H1 (cell line): ENCODE data around the gene FHIP1B. TPM values are rescaled to one million over a fixed set of nuclear protein-coding genes. Genes with fewer than 3 reads are reported as not detected.

ENCODE experiments used
- CTCF ChIA-PET: fragments of 300-600 bp; sonication (Branson Sonifier 250); formaldehyde crosslinking; loops from one replicate; lab custom pipeline; 2021; ENCODE audit not compliant: partially characterized antibody; lab: Charles Lee
- POLR2A ChIA-PET: fragments of 300-600 bp; sonication (Branson Sonifier 250); formaldehyde crosslinking; loops from one replicate; lab custom pipeline; 2021; ENCODE audit warnings: inconsistent platforms; ENCODE audit not compliant: partially characterized antibody; lab: Charles Lee
- DNase-seq, 2 experiments: peaks; one replicate each; pipeline versions ENCODE4 v3.0.0 to v3.0.0-alpha.2; 2010 to 2022; ENCODE audit warnings: low spot score in 2 of 2, low read depth in 1 of 2, mixed read lengths in 1 of 2
- FAIRE-seq: peaks from 2 replicates; lab custom pipeline; 2011; peaks lifted over from hg19 to GRCh38; lab: Jason Lieb, UNC
- H2AFZ ChIP-seq: 2 replicates; pipeline ENCODE4 v1.8.1; 2012; ENCODE audit warnings: low read length, inconsistent platforms
- H2AK5ac ChIP-seq: 2 replicates; pipeline ENCODE4 v1.6.1; 2013; ENCODE audit warnings: low read depth, low read length
- H2BK120ac ChIP-seq: replicated peaks from 2 replicates; pipeline ENCODE3; 2013; ENCODE audit warnings: low read depth, low read length, inconsistent platforms
- H2BK12ac ChIP-seq: 2 replicates; pipeline ENCODE4 v1.6.1; 2013; ENCODE audit warnings: low read depth, low read length
- H2BK15ac ChIP-seq: 2 replicates; pipeline ENCODE4 v1.6.1; 2013; ENCODE audit warnings: low read length
- H2BK20ac ChIP-seq: 2 replicates; pipeline ENCODE4 v1.6.1; 2013; ENCODE audit warnings: low read length
- H2BK5ac ChIP-seq: 2 replicates; pipeline ENCODE4 v1.6.1; 2013; ENCODE audit warnings: low read depth, low read length
- H3K14ac ChIP-seq: 2 replicates; pipeline ENCODE4 v1.6.1; 2013; ENCODE audit warnings: inconsistent platforms; ENCODE audit not compliant: insufficient read length
- H3K18ac ChIP-seq: 2 replicates; pipeline ENCODE4 v1.6.1; 2013; ENCODE audit warnings: low read length; ENCODE audit errors: extremely low read depth
- H3K23ac ChIP-seq: 2 replicates; pipeline ENCODE4 v1.6.1; 2013; ENCODE audit warnings: inconsistent platforms; ENCODE audit not compliant: insufficient read length
- H3K23me2 ChIP-seq: 2 replicates; pipeline ENCODE4 v1.6.1; 2013; ENCODE audit warnings: low read depth, low read length
- H3K27ac ChIP-seq: 2 replicates; pipeline ENCODE4 v1.6.1; 2011; ENCODE audit warnings: low read depth, low read length, inconsistent platforms
- H3K27me3 ChIP-seq, 4 experiments: replicated peaks in 1 of 4; 1 replicate in 1 of 4; 2 replicates in 3 of 4; pipeline versions ENCODE4 v1.6.1 to v1.8.1; 2011 to 2013; ENCODE audit warnings: low read length in 3 of 4, mild to moderate bottlenecking in 3 of 4, inconsistent platforms in 2 of 4, mixed read lengths in 2 of 4, moderate library complexity in 1 of 4; ENCODE audit not compliant: control insufficient read depth in 3 of 4, insufficient read depth in 3 of 4; ENCODE audit errors: extremely low read depth in 1 of 4
- H3K36me3 ChIP-seq, 4 experiments: 2 replicates each; pipeline versions ENCODE4 v1.6.1 to v1.8.1; 2011 to 2013; ENCODE audit warnings: mild to moderate bottlenecking in 4 of 4, low read length in 3 of 4, moderate library complexity in 2 of 4, control low read depth in 1 of 4, inconsistent platforms in 1 of 4; ENCODE audit not compliant: insufficient read depth in 4 of 4, control insufficient read depth in 2 of 4
- H3K4ac ChIP-seq: replicated peaks from 2 replicates; pipeline ENCODE3; 2013; ENCODE audit warnings: low read length, low read depth, mixed read lengths, inconsistent platforms; ENCODE audit not compliant: insufficient read length
- H3K4me1 ChIP-seq, 4 experiments: replicated peaks in 1 of 4; 1 replicate in 1 of 4; 2 replicates in 3 of 4; pipeline versions ENCODE4 v1.6.1 to v1.8.1; 2011 to 2013; ENCODE audit warnings: low read length in 3 of 4, inconsistent platforms in 2 of 4, mixed read lengths in 1 of 4; ENCODE audit not compliant: insufficient read depth in 4 of 4, control insufficient read depth in 3 of 4
- H3K4me2 ChIP-seq, 2 experiments: 2 replicates each; pipeline versions ENCODE4 v1.6.1 to v1.8.1; 2011 to 2013; ENCODE audit warnings: low read depth in 2 of 2, low read length in 2 of 2, control low read depth in 1 of 2, inconsistent platforms in 1 of 2, mild to moderate bottlenecking in 1 of 2; ENCODE audit not compliant: insufficient read depth in 1 of 2
- H3K4me3 ChIP-seq, 4 experiments: fragments of 200-600, 300-600 bp in 1 of 4; sonication (generic), shearing (Covaris generic), sonication (Bioruptor Twin) in 1 of 4; 2 replicates each; pipeline versions ENCODE4 v1.5.1 to v1.8.1; 2011 to 2016; ENCODE audit warnings: low read length in 4 of 4, low read depth in 3 of 4, control low read depth in 2 of 4, inconsistent platforms in 2 of 4, mild to moderate bottlenecking in 2 of 4, mixed read lengths in 1 of 4, moderate library complexity in 1 of 4; ENCODE audit not compliant: insufficient read depth in 2 of 4; ENCODE audit errors: extremely low read depth in 1 of 4
- H3K56ac ChIP-seq: replicated peaks from 2 replicates; pipeline ENCODE3; 2013; ENCODE audit warnings: low read depth, mild to moderate bottlenecking, mixed read lengths, low read length, inconsistent platforms; ENCODE audit not compliant: insufficient read length
- H3K79me1 ChIP-seq: 2 replicates; pipeline ENCODE4 v1.6.1; 2013; ENCODE audit warnings: low read depth, low read length, control low read depth
- H3K79me2 ChIP-seq, 2 experiments: 2 replicates each; pipeline versions ENCODE4 v1.6.1 to v1.8.1; 2012 to 2013; ENCODE audit warnings: low read length in 2 of 2, mild to moderate bottlenecking in 2 of 2, inconsistent platforms in 1 of 2; ENCODE audit not compliant: insufficient read depth in 2 of 2, control insufficient read depth in 1 of 2
- H3K9ac ChIP-seq, 4 experiments: replicated peaks in 1 of 4; 1 replicate in 1 of 4; 2 replicates in 3 of 4; pipeline versions ENCODE4 v1.6.1 to v1.8.1; 2011 to 2013; ENCODE audit warnings: low read depth in 3 of 4, low read length in 3 of 4, control low read depth in 2 of 4, mild to moderate bottlenecking in 2 of 4, moderate library complexity in 2 of 4, inconsistent platforms in 1 of 4; ENCODE audit errors: extremely low read depth in 1 of 4
- H3K9me3 ChIP-seq, 2 experiments: 2 replicates each; pipeline versions ENCODE4 v1.6.1 to v1.8.1; 2012 to 2013; ENCODE audit warnings: mild to moderate bottlenecking in 2 of 2, moderate library complexity in 2 of 2, control low read depth in 1 of 2, inconsistent platforms in 1 of 2, low read depth in 1 of 2, low read length in 1 of 2, mixed read lengths in 1 of 2; ENCODE audit not compliant: insufficient read depth in 2 of 2
- H4K20me1 ChIP-seq, 2 experiments: replicated peaks in 1 of 2; 2 replicates each; pipeline versions ENCODE3 to v1.8.1; 2011 to 2013; ENCODE audit warnings: inconsistent platforms in 2 of 2, low read length in 2 of 2, mild to moderate bottlenecking in 1 of 2; ENCODE audit not compliant: insufficient read depth in 2 of 2, control insufficient read depth in 1 of 2
- H4K5ac ChIP-seq: 2 replicates; pipeline ENCODE4 v1.6.1; 2013; ENCODE audit warnings: low read length, low read depth, mixed read lengths, inconsistent platforms; ENCODE audit not compliant: insufficient read length
- H4K8ac ChIP-seq: 2 replicates; pipeline ENCODE4 v1.8.0; 2013; ENCODE audit warnings: mild to moderate bottlenecking, moderate library complexity, low read length, inconsistent platforms; ENCODE audit not compliant: insufficient read depth; ENCODE audit errors: extremely low read depth
- H4K91ac ChIP-seq: replicated peaks from 2 replicates; pipeline ENCODE3; 2013; ENCODE audit warnings: low read length, mixed read lengths, inconsistent platforms; ENCODE audit not compliant: insufficient read length
- BRCA1 ChIP-seq: IDR thresholded peaks from 2 replicates; pipeline ENCODE4 v1.6.1; 2012; ENCODE audit warnings: low read depth, low read length, improper control_type of control experiment
- E2F6 ChIP-seq: IDR thresholded peaks from 2 replicates; pipeline ENCODE4 v1.6.1; 2012; ENCODE audit warnings: inconsistent platforms
- EGR1 ChIP-seq: IDR thresholded peaks from 2 replicates; pipeline ENCODE4 v1.6.1; 2011; ENCODE audit warnings: low read depth, low read length, borderline replicate concordance
- HDAC2 ChIP-seq, 2 experiments: fragments of 300-600 bp in 1 of 2; sonication (generic) in 1 of 2; IDR thresholded peaks; 2 replicates each; pipeline ENCODE4 v1.6.1; 2011 to 2012; ENCODE audit warnings: low read depth in 2 of 2, low read length in 2 of 2, mild to moderate bottlenecking in 2 of 2, moderate library complexity in 2 of 2, borderline replicate concordance in 1 of 2, inconsistent platforms in 1 of 2
- KDM5A ChIP-seq: fragments of 200-600 bp; IDR thresholded peaks from 2 replicates; pipeline ENCODE4 v1.7.1; 2012; ENCODE audit warnings: mild to moderate bottlenecking, low read length, inconsistent platforms, mixed read lengths
- MAX ChIP-seq: IDR thresholded peaks from 2 replicates; pipeline ENCODE4 v1.6.1; 2012; ENCODE audit warnings: inconsistent platforms
- PHF8 ChIP-seq: fragments of 200-600 bp; sonication (generic); conservative IDR thresholded peaks from 2 replicates; pipeline ENCODE4 v1.7.1; 2012; ENCODE audit warnings: low read depth, mild to moderate bottlenecking, inconsistent platforms, low read length, moderate library complexity
- POLR2A ChIP-seq, 2 experiments: IDR thresholded peaks; 1 replicate in 1 of 2; 2 replicates in 1 of 2; pipeline ENCODE4 v1.6.1; 2011; ENCODE audit warnings: low read depth in 2 of 2, low read length in 2 of 2, mild to moderate bottlenecking in 2 of 2; ENCODE audit errors: control extremely low read depth in 1 of 2
- RAD21 ChIP-seq, 2 experiments: IDR thresholded peaks in 1 of 2; conservative IDR thresholded peaks in 1 of 2; 2 replicates each; pipeline ENCODE4 v1.6.1; 2011; ENCODE audit warnings: low read depth in 2 of 2, low read length in 2 of 2, improper control_type of control experiment in 1 of 2, inconsistent platforms in 1 of 2, mild to moderate bottlenecking in 1 of 2, moderate library complexity in 1 of 2
- SAP30 ChIP-seq: fragments of 300-600 bp; sonication (generic); IDR thresholded peaks from 2 replicates; pipeline ENCODE4 v1.7.1; 2012; ENCODE audit warnings: low read length, moderate library complexity, mild to moderate bottlenecking, inconsistent platforms; ENCODE audit not compliant: insufficient read depth, insufficient replicate concordance
- SIRT6 ChIP-seq: IDR thresholded peaks from one replicate; pipeline ENCODE4 v1.7.1; 2012; ENCODE audit warnings: low read length, inconsistent platforms
- SP4 ChIP-seq: IDR thresholded peaks from 2 replicates; pipeline ENCODE4 v1.6.1; 2012; ENCODE audit warnings: low read length, inconsistent platforms
- TAF7 ChIP-seq: optimal IDR thresholded peaks from 2 replicates; pipeline ENCODE3; 2011; ENCODE audit warnings: low read depth, mild to moderate bottlenecking, inconsistent platforms, low read length, moderate library complexity, borderline replicate concordance
- YY1 ChIP-seq: IDR thresholded peaks from 2 replicates; pipeline ENCODE4 v1.6.1; 2011; ENCODE audit warnings: low read depth, mild to moderate bottlenecking, low read length
- WGBS, 2 experiments: shearing (Covaris generic) in 1 of 2; methylation state at CpG; one replicate each; pipeline versions ENCODE4 v1.1.6 to v1.1.7; 2013 to 2015; ENCODE audit warnings: low lambda C conversion rate in 2 of 2, mixed read lengths in 2 of 2, inconsistent platforms in 1 of 2, low coverage in 1 of 2, missing lambda C conversion rate in 1 of 2; ENCODE audit not compliant: insufficient replicate concordance in 2 of 2, insufficient coverage in 1 of 2, insufficient read length in 1 of 2; ENCODE audit errors: extremely low coverage in 1 of 2, missing lambda C conversion rate in 1 of 2; 5-methylcytosine and 5-hydroxymethylcytosine counted together
- polyA plus RNA-seq, 7 experiments: library from polyadenylated mRNA; depleted of rRNA in 3 of 7; stranded (reverse) in 5 of 7; unstranded in 2 of 7; fragments of >200 nt in 5 of 7; fragments of 200-250 nt in 2 of 7; gene quantifications; 1 replicate in 5 of 7; 2 replicates in 1 of 7; 4 replicates in 1 of 7; pipeline versions ENCODE4 v1.2.1 to v1.2.3, GENCODE V29; 2011 to 2013; ENCODE audit warnings: missing spikeins in 2 of 7, mixed read lengths in 2 of 7
- total RNA-seq: library from RNA; stranded (reverse); fragmentation: NEBNext Ultra II Directional; extraction: Animal tissue kit (Norgen Biotek cat#: 25700); gene quantifications from 2 replicates; pipeline ENCODE4 v1.2.1, GENCODE V29; 2021

The FHIP1B gene
- total and polyA plus RNA-seq, 2 of the 8 experiments (the other 6 are each of a cell fraction or from before 2014, with no cell fraction given), result 16.8 to 41.9 TPM

GRCh38 chr11:6209801-6210200, 24.6 kb downstream of the FHIP1B start:
- Histone ChIP-seq H3K4me1 (no peaks in the 10 kb centered on the region), H3K23me2 (no peaks in the 10 kb centered on the region), H3K4ac (no peak overlapping the region), H4K91ac (no peak overlapping the region), H3K27ac (no peak overlapping the region), H4K20me1 (no peaks in the 10 kb centered on the region), H3K9ac (no peak overlapping the region), H2BK5ac (no peak overlapping the region), H3K18ac (no peak overlapping the region), H3K36me3 (peaks cover 2 to 23% (median 9%) of the 10 kb centered on the region in 4 experiments; a peak in 7 of 8 replicates), H3K4me2 (no peak overlapping the region), H3K4me3 (no peak overlapping the region), H2BK15ac (no peak overlapping the region), H2BK120ac (no peak overlapping the region), H4K5ac (no peak overlapping the region), H3K56ac (no peak overlapping the region), H3K23ac (no peak overlapping the region), H3K9me3 (no peaks in the 10 kb centered on the region), H3K79me2 (no peaks in the 10 kb centered on the region), H3K79me1 (no peaks in the 10 kb centered on the region), H4K8ac (no peak overlapping the region), H3K14ac (no peak overlapping the region), H2BK12ac (no peak overlapping the region), H2BK20ac (no peak overlapping the region), H2AFZ (no peak overlapping the region), H3K27me3 (no peaks in the 10 kb centered on the region), H2AK5ac (no peak overlapping the region)
- FAIRE-seq, result no peak
- CTCF ChIA-PET, result no interaction called here
- DNase-seq, result no peak
- 96% methylated on average over 12 of the region's 12 CpGs; no CpG with 5 or more reads in 1 of the 2 experiments for WGBS, 2 experiments
- POLR2A ChIA-PET, result no interaction called here
- TF ChIP-seq TAF7, result no peak
- no peak for TF ChIP-seq YY1
- no peak for TF ChIP-seq RAD21 (IDR thresholded peaks at IDR 0.05 in 1 of 2, conservative IDR thresholded peaks at IDR 0.05 in 1 of 2; ENCODE audit: low read depth in 2 of 2, low read length in 2 of 2)
- no peak for TF ChIP-seq E2F6
- no peak for TF ChIP-seq SP4
- no peak for TF ChIP-seq EGR1
- TF ChIP-seq SAP30, result no peak
- TF ChIP-seq KDM5A, result no peak
- TF ChIP-seq HDAC2 (IDR thresholded peaks at IDR 0.05; ENCODE audit: borderline replicate concordance in 1 of 2, low read depth in 2 of 2, low read length in 2 of 2), result no peak
- no peak for TF ChIP-seq POLR2A (IDR thresholded peaks at IDR 0.05; ENCODE audit: control extremely low read depth in 1 of 2, low read depth in 2 of 2, low read length in 2 of 2)
- no peak for TF ChIP-seq MAX
- no peak for TF ChIP-seq PHF8
- no peak for TF ChIP-seq SIRT6
- TF ChIP-seq BRCA1, result no peak
